ENCODE results near the gene GUCA1A.
A peak's percentile ranks its signal among the peaks of the same experiment; 100 is the strongest.
"Not testable (repeated sequence)": the region's sequence is repeated elsewhere in the genome, so short reads cannot be mapped to it uniquely, and the experiment has no call there.

GUCA1A gene

GRCh38 chr6:42148058-42148457 is 25.1 kb upstream of the GUCA1A start:
- no peak for DNase-seq

- no peak for DNase-seq
These were observed 22.9 kb upstream of the GUCA1A start for GRCh38 chr6:42150254-42150653.

GRCh38 chr6:42152024-42152423 is 21.1 kb upstream of the GUCA1A start:
- DNase-seq = no peak

- DNase-seq = not testable (repeated sequence)
These were observed 20.5 kb upstream of the GUCA1A start for GRCh38 chr6:42152528-42153213.

- DNase-seq = no peak
These were observed 19.2 kb upstream of the GUCA1A start for GRCh38 chr6:42153921-42154320.

- DNase-seq = no peak
These were observed 18.5 kb upstream of the GUCA1A start for GRCh38 chr6:42154461-42155209.

GRCh38 chr6:42155293-42155692 is 17.9 kb upstream of the GUCA1A start:
- DNase-seq = no peak

- no peak for DNase-seq
These were observed 16.5 kb upstream of the GUCA1A start for GRCh38 chr6:42156638-42157037.

GRCh38 chr6:42158011-42158410 is 15.2 kb upstream of the GUCA1A start:
- no peak for DNase-seq

- no peak for DNase-seq
These were observed 14.5 kb upstream of the GUCA1A start for GRCh38 chr6:42158631-42159030.

GRCh38 chr6:42159431-42160024 is 13.6 kb upstream of the GUCA1A start:
- no peak for DNase-seq

GRCh38 chr6:42162384-42162783 is 10.8 kb upstream of the GUCA1A start:
- DNase-seq = no peak

- no peak for DNase-seq
These were observed 10.4 kb upstream of the GUCA1A start for GRCh38 chr6:42162812-42163211.

- no peak for DNase-seq
These were observed 9.2 kb upstream of the GUCA1A start for GRCh38 chr6:42163981-42164380.

- DNase-seq = no peak
These were observed 8.1 kb upstream of the GUCA1A start for GRCh38 chr6:42165016-42165415.

- DNase-seq = peak; percentile 78
These were observed 6.6 kb upstream of the GUCA1A start for GRCh38 chr6:42166444-42167141.

- no peak for DNase-seq
These were observed 4.5 kb upstream of the GUCA1A start for GRCh38 chr6:42168650-42169049.

- not testable (repeated sequence) for DNase-seq
These were observed 3.4 kb upstream of the GUCA1A start for GRCh38 chr6:42169780-42170179.

GRCh38 chr6:42171813-42172581 is 1.2 kb upstream of the GUCA1A start:
- DNase-seq = no peak

- DNase-seq = no peak
These were observed 2.7 kb downstream of the GUCA1A start for GRCh38 chr6:42175860-42176259.

- DNase-seq = no peak
These were observed 3.8 kb downstream of the GUCA1A start for GRCh38 chr6:42176981-42177380.

- no peak for DNase-seq
These were observed 4.6 kb downstream of the GUCA1A start for GRCh38 chr6:42177514-42178364.

Measured in activated CD4-positive, CD25-positive, alpha-beta regulatory T cell treated with anti-CD3 and anti-CD28 coated beads, Interleukin-2, amount 50 U/mL, for 72 hours (primary cell).